Smooth muscle cell (in vitro differentiated cells): ENCODE results near the gene WIPF2. TPM values are rescaled to one million over a fixed set of nuclear protein-coding genes. Genes with fewer than 3 reads are reported as not detected.

Experiments
- DNase-seq: peaks from one replicate; lab custom pipeline; 2025; ENCODE audit not compliant: unreplicated experiment; lab: John Stamatoyannopoulos, UW
- H2AFZ ChIP-seq: fragments of 200-600 bp; sonication (generic); 2 replicates; pipeline ENCODE4 v1.6.0; 2016; ENCODE audit warnings: antibody characterized with exemption, low read depth, mild to moderate bottlenecking
- H3F3A ChIP-seq: fragments of 200-600 bp; sonication (generic); 2 replicates; pipeline ENCODE4 v1.6.0; 2017; ENCODE audit warnings: antibody characterized with exemption, low read depth
- H3K27ac ChIP-seq: fragments of 200-600 bp; sonication (generic); 2 replicates; pipeline ENCODE4 v1.5.1; 2016; ENCODE audit warnings: low read depth, mild to moderate bottlenecking
- H3K27me3 ChIP-seq: fragments of 200-600 bp; sonication (generic); 2 replicates; pipeline ENCODE4 v1.6.1; 2016; ENCODE audit warnings: low read depth, mild to moderate bottlenecking
- H3K36me3 ChIP-seq: fragments of 200-600 bp; sonication (generic); 2 replicates; pipeline ENCODE4 v1.5.1; 2016; ENCODE audit warnings: low read depth
- H3K4me1 ChIP-seq: fragments of 200-600 bp; sonication (generic); 2 replicates; pipeline ENCODE4 v1.5.1; 2016; ENCODE audit warnings: low read depth
- H3K4me2 ChIP-seq: fragments of 200-600 bp; sonication (generic); 2 replicates; pipeline ENCODE4 v1.6.0; 2016; ENCODE audit warnings: mild to moderate bottlenecking
- H3K4me3 ChIP-seq: fragments of 200-600 bp; sonication (generic); 2 replicates; pipeline ENCODE4 v1.5.1; 2016; ENCODE audit warnings: mild to moderate bottlenecking
- H3K79me2 ChIP-seq: fragments of 200-600 bp; sonication (generic); 2 replicates; pipeline ENCODE4 v1.6.0; 2016; ENCODE audit warnings: low read depth, mild to moderate bottlenecking
- H3K9ac ChIP-seq: fragments of 200-600 bp; sonication (generic); 2 replicates; pipeline ENCODE4 v1.6.0; 2016; ENCODE audit warnings: low read depth
- H3K9me3 ChIP-seq: fragments of 200-600 bp; sonication (generic); replicated peaks from 2 replicates; pipeline ENCODE4 v1.5.1; 2016; ENCODE audit warnings: low read depth
- H4K20me1 ChIP-seq: fragments of 200-600 bp; sonication (generic); 2 replicates; pipeline ENCODE4 v1.6.0; 2016; ENCODE audit warnings: low read depth
- CTCF ChIP-seq: fragments of 200-600 bp; sonication (generic); IDR thresholded peaks from 2 replicates; pipeline ENCODE4 v1.5.1; 2017; ENCODE audit warnings: borderline replicate concordance, mild to moderate bottlenecking, antibody characterized with exemption; ENCODE audit not compliant: insufficient read depth, poor library complexity, severe bottlenecking
- WGBS: methylation state at CpG from one replicate; pipeline ENCODE4 v1.1.7; 2016; ENCODE audit warnings: low lambda C conversion rate; 5-methylcytosine and 5-hydroxymethylcytosine counted together
- polyA plus RNA-seq: library from polyadenylated mRNA; unstranded; fragments of >200 nt; fragmentation: Nextera tagmentation; extraction: Ambion mirVana; gene quantifications from 2 replicates; pipeline ENCODE4 v1.2.1, GENCODE V29; 2016
- total RNA-seq: library from RNA; depleted of rRNA; stranded (reverse); fragments of >200 nt; gene quantifications from 2 replicates; pipeline ENCODE4 v1.2.3, GENCODE V29; 2014

The WIPF2 gene
- total and polyA plus RNA-seq, 2 experiments from 2014 or later, result 6.7 to 13.9 TPM

- no peak for DNase-seq
- H3K27ac ChIP-seq, result no peak overlapping the region
- peaks cover 15% of the 10 kb centered on the region for H4K20me1 ChIP-seq
- no peak overlapping the region for H2AFZ ChIP-seq
- H3K9me3 ChIP-seq, result no peaks in the 10 kb centered on the region
- H3K27me3 ChIP-seq, result no peaks in the 10 kb centered on the region
- H3K4me1 ChIP-seq, result peaks cover 6% of the 10 kb centered on the region
- H3K79me2 ChIP-seq, result no peaks in the 10 kb centered on the region
- no peaks in the 10 kb centered on the region for H3K36me3 ChIP-seq
- no peak overlapping the region for H3K9ac ChIP-seq
- no peak for TF ChIP-seq CTCF
- WGBS, result 84% methylated on average over 7 of the region's 7 CpGs
- no peak overlapping the region for H3K4me2 ChIP-seq
- peaks cover 11% of the 10 kb centered on the region for H3F3A ChIP-seq
- H3K4me3 ChIP-seq, result no peak overlapping the region
These were observed 43.0 kb upstream of the WIPF2 start for GRCh38 chr17:40175928-40176753.

GRCh38 chr17:40176754-40177110 lies 42.4 kb upstream of the WIPF2 start:
- H3K4me1 ChIP-seq, result peaks cover 6% of the 10 kb centered on the region
- no peak overlapping the region for H3K27ac ChIP-seq
- DNase-seq, result no peak
- peaks cover 11% of the 10 kb centered on the region for H3F3A ChIP-seq
- no peak overlapping the region for H2AFZ ChIP-seq
- H3K4me3 ChIP-seq, result no peak overlapping the region
- peak overlapping the region; percentile 100 for H3K4me2 ChIP-seq
- no peak for TF ChIP-seq CTCF
- no peaks in the 10 kb centered on the region for H3K36me3 ChIP-seq
- no peak overlapping the region for H3K9ac ChIP-seq
- peaks cover 15% of the 10 kb centered on the region for H4K20me1 ChIP-seq
- H3K9me3 ChIP-seq, result no peaks in the 10 kb centered on the region
- 92% methylated on average over 2 of the region's 2 CpGs for WGBS
- H3K79me2 ChIP-seq, result no peaks in the 10 kb centered on the region
- no peaks in the 10 kb centered on the region for H3K27me3 ChIP-seq

- DNase-seq, result peak; percentile 42
- H3K9ac ChIP-seq, result peak within 1 kb of the TSS; percentile 22
These were observed 41.7 kb upstream of the WIPF2 start, which contains the start of gene RAPGEFL1 for GRCh38 chr17:40177275-40177874. RAPGEFL1 (plus strand) TSS chr17:40177470; CDS start chr17:40177862, 392 bp downstream.

More at GRCh38 chr17:40177275-40177874, 41.7 kb upstream of the WIPF2 start, which contains the start of gene RAPGEFL1:
- Histone ChIP-seq H3K9me3 (no peaks in the 10 kb centered on the region), H3K36me3 (no peaks in the 10 kb centered on the region), H4K20me1 (peaks cover 15% of the 10 kb centered on the region), H3F3A (peaks cover 11% of the 10 kb centered on the region), H3K27ac (no peak within 1 kb of the TSS), H3K4me2 (peak within 1 kb of the TSS; percentile 100), H3K4me3 (peak within 1 kb of the TSS; percentile 75), H3K27me3 (no peaks in the 10 kb centered on the region), H2AFZ (no peak within 1 kb of the TSS), H3K79me2 (no peaks in the 10 kb centered on the region), H3K4me1 (peaks cover 6% of the 10 kb centered on the region)
- no peak for TF ChIP-seq CTCF
- WGBS, result 3% methylated on average over 30 of the region's 57 CpGs
